GM12878 (cell line): Measurements from ENCODE around the gene OR4E1. TPM values are rescaled to one million over a fixed set of nuclear protein-coding genes. Genes with fewer than 3 reads are reported as not detected.

ENCODE experiments used
- ATAC-seq: fragments of 200-7000 bp; cut with Tn5 transposase; 3 replicates; pipeline ENCODE4 v1.9.1; 2020; ENCODE audit warnings: mild to moderate bottlenecking, moderate library complexity
- BruUV-seq: library from RNA; stranded (reverse); fragments of 400-500 nt; replicated peaks from 2 replicates; lab custom pipeline; 2021; lab: Mats Ljungman, UMichigan
- CTCF ChIA-PET: fragments of 300-600 bp; sonication (Branson Sonifier 250); formaldehyde crosslinking; extraction: SDS; loops from one replicate; lab custom pipeline; 2021; ENCODE audit warnings: inconsistent platforms; lab: Yijun Ruan, JAX
- POLR2A ChIA-PET: fragments of 350-600 bp; formaldehyde crosslinking; extraction: SDS; loops from one replicate; lab custom pipeline; 2021; ENCODE audit warnings: inconsistent platforms; lab: Charles Lee
- RAD21 ChIA-PET: fragments of 300-600 bp; sonication (Branson Sonifier 250); formaldehyde crosslinking; loops from one replicate; lab custom pipeline; 2023; ENCODE audit warnings: antibody characterized with exemption; ENCODE audit not compliant: unreplicated experiment; lab: Charles Lee
- SMC1A ChIA-PET: fragments of 300-600 bp; sonication (Branson Sonifier 250); formaldehyde crosslinking; loops from one replicate; lab custom pipeline; 2023; ENCODE audit not compliant: unreplicated experiment, uncharacterized antibody; lab: Charles Lee
- DNase-seq: peaks from one replicate; pipeline ENCODE4 v3.0.0-alpha.2; 2011; ENCODE audit warnings: low read depth, low spot score
- FAIRE-seq: peaks from 3 replicates; lab custom pipeline; 2011; peaks lifted over from hg19 to GRCh38; lab: Jason Lieb, UNC
- H2AFZ ChIP-seq: 2 replicates; pipeline ENCODE4 v1.6.0; 2011; ENCODE audit warnings: low read depth, low read length, control low read depth; ENCODE audit not compliant: control insufficient read depth
- H3K27ac ChIP-seq: 2 replicates; pipeline ENCODE4 v1.5.1; 2011; ENCODE audit warnings: control low read depth; ENCODE audit not compliant: control insufficient read depth, insufficient read depth
- H3K27me3 ChIP-seq, 2 experiments: replicated peaks in 1 of 2; 2 replicates each; pipeline versions ENCODE4 v1.6.0 to v1.6.1; 2011; ENCODE audit warnings: low read length in 1 of 2; ENCODE audit not compliant: control insufficient read depth in 2 of 2, insufficient read depth in 2 of 2
- H3K36me3 ChIP-seq, 2 experiments: 2 replicates each; pipeline ENCODE4 v1.5.1; 2011; ENCODE audit warnings: low read length in 1 of 2; ENCODE audit not compliant: control insufficient read depth in 2 of 2, insufficient read depth in 2 of 2
- H3K4me1 ChIP-seq: 2 replicates; pipeline ENCODE4 v1.6.1; 2011; ENCODE audit warnings: mild to moderate bottlenecking, low read length, moderate library complexity, mixed read lengths; ENCODE audit not compliant: control insufficient read depth, insufficient read depth
- H3K4me2 ChIP-seq: 2 replicates; pipeline ENCODE4 v1.6.0; 2011; ENCODE audit warnings: control low read depth; ENCODE audit not compliant: control insufficient read depth, insufficient read depth
- H3K4me3 ChIP-seq: fragments of 200-600 bp; sonication (generic); 2 replicates; pipeline ENCODE4 v1.5.1; 2016
- H3K79me2 ChIP-seq: 2 replicates; pipeline ENCODE4 v1.6.0; 2011; ENCODE audit warnings: low read length; ENCODE audit not compliant: control insufficient read depth, insufficient read depth
- H3K9ac ChIP-seq: 2 replicates; pipeline ENCODE4 v1.8.0; 2011; ENCODE audit warnings: low read length, control low read depth, mixed read lengths; ENCODE audit not compliant: control insufficient read depth, insufficient read depth
- H3K9me3 ChIP-seq: replicated peaks from 3 replicates; pipeline ENCODE4 v1.5.1; 2011; ENCODE audit warnings: mild to moderate bottlenecking, low read length; ENCODE audit not compliant: control insufficient read depth, insufficient read depth
- H4K20me1 ChIP-seq: 2 replicates; pipeline ENCODE4 v1.6.0; 2011; ENCODE audit not compliant: control insufficient read depth, insufficient read depth
- CHD4 ChIP-seq: fragments of 200-600 bp; sonication (generic); IDR thresholded peaks from 2 replicates; pipeline ENCODE4 v1.6.1; 2016; ENCODE audit warnings: mild to moderate bottlenecking
- DPF2 ChIP-seq: fragments of 450-650 bp; IDR thresholded peaks from 2 replicates; pipeline ENCODE4 v1.6.1; 2017; ENCODE audit warnings: mild to moderate bottlenecking
- EED ChIP-seq: sonication (generic); IDR thresholded peaks from 2 replicates; pipeline ENCODE4 v1.6.1; 2016; ENCODE audit warnings: antibody characterized with exemption, low read depth
- FOS ChIP-seq: IDR thresholded peaks from 3 replicates; pipeline ENCODE4 v1.6.1; 2011; ENCODE audit warnings: borderline replicate concordance; ENCODE audit not compliant: insufficient read length; ENCODE audit errors: extremely low read depth
- HDAC2 ChIP-seq: fragments of 200-600 bp; sonication (generic); IDR thresholded peaks from 2 replicates; pipeline ENCODE4 v1.6.1; 2017
- LARP7 ChIP-seq: fragments of 450-650 bp; IDR thresholded peaks from 2 replicates; pipeline ENCODE4 v1.6.1; 2017; ENCODE audit warnings: mild to moderate bottlenecking
- NFYB ChIP-seq: IDR thresholded peaks from 2 replicates; pipeline ENCODE4 v1.6.1; 2011; ENCODE audit warnings: low read depth, mild to moderate bottlenecking, low read length, improper control_type of control experiment, moderate library complexity; ENCODE audit not compliant: insufficient read depth
- NR2C2 ChIP-seq: IDR thresholded peaks from 2 replicates; pipeline ENCODE4 v1.6.1; 2011; ENCODE audit warnings: borderline replicate concordance, low read depth; ENCODE audit not compliant: control insufficient read depth, insufficient read length
- PBX3 ChIP-seq: IDR thresholded peaks from 2 replicates; pipeline ENCODE4 v1.6.1; 2011; ENCODE audit warnings: mild to moderate bottlenecking, low read depth, low read length, moderate library complexity; ENCODE audit not compliant: insufficient replicate concordance
- PML ChIP-seq: IDR thresholded peaks from 2 replicates; pipeline ENCODE4 v1.6.1; 2012; ENCODE audit warnings: low read length, inconsistent platforms
- PRDM15 ChIP-seq: fragments of 450-650 bp; formaldehyde crosslinking; IDR thresholded peaks from 2 replicates; pipeline ENCODE4 v1.4.0; 2020; ENCODE audit warnings: mild to moderate bottlenecking, moderate library complexity
- RCOR1 ChIP-seq: conservative IDR thresholded peaks from 2 replicates; pipeline ENCODE4 v1.6.1; 2012; ENCODE audit warnings: low read depth, low read length, improper control_type of control experiment
- SREBF1 ChIP-seq: IDR thresholded peaks from 2 replicates; pipeline ENCODE4 v1.6.1; 2012; ENCODE audit warnings: mild to moderate bottlenecking, low read length
- STAT1 ChIP-seq: fragments of 450-650 bp; conservative IDR thresholded peaks from 2 replicates; pipeline ENCODE4 v1.6.1; 2014; ENCODE audit warnings: antibody characterized with exemption, mild to moderate bottlenecking
- USF2 ChIP-seq: IDR thresholded peaks from 2 replicates; pipeline ENCODE4 v1.6.1; 2011; ENCODE audit warnings: low read depth, low read length, improper control_type of control experiment, borderline replicate concordance
- WRNIP1 ChIP-seq: IDR thresholded peaks from 2 replicates; pipeline ENCODE4 v1.6.1; 2011; ENCODE audit warnings: low read depth, low read length, improper control_type of control experiment, borderline replicate concordance
- YBX1 ChIP-seq: fragments of 450-650 bp; IDR thresholded peaks from 2 replicates; pipeline ENCODE4 v1.6.1; 2016; ENCODE audit warnings: antibody characterized with exemption
- ZNF207 ChIP-seq: fragments of 450-650 bp; IDR thresholded peaks from 2 replicates; pipeline ENCODE4 v1.6.1; 2014; ENCODE audit warnings: antibody characterized with exemption, mild to moderate bottlenecking, borderline replicate concordance
- ZNF384 ChIP-seq: IDR thresholded peaks from 2 replicates; pipeline ENCODE4 v1.6.1; 2012; ENCODE audit warnings: low read depth, mild to moderate bottlenecking, low read length, improper control_type of control experiment, borderline replicate concordance
- ZNF622 ChIP-seq: fragments of 450-650 bp; IDR thresholded peaks from 2 replicates; pipeline ENCODE4 v1.6.1; 2017; ENCODE audit warnings: mild to moderate bottlenecking, inconsistent platforms
- WGBS: methylation state at CpG from one replicate; pipeline ENCODE4 v1.1.6; 2016; ENCODE audit warnings: low lambda C conversion rate; ENCODE audit not compliant: insufficient replicate concordance, insufficient coverage; ENCODE audit errors: missing lambda C conversion rate; 5-methylcytosine and 5-hydroxymethylcytosine counted together
- in situ Hi-C: fragments of 300-500 bp; cut with MboI; formaldehyde crosslinking; loops from 9 replicates; pipeline ENCODE4 v1.14.3; 2018; ENCODE audit warnings: mixed read lengths
- intact Hi-C: fragments of 100-400 bp; cut with micrococcal nuclease; formaldehyde crosslinking; loops from one replicate; pipeline ENCODE4 v1.14.2; 2022; ENCODE audit not compliant: unreplicated experiment
- polyA plus RNA-seq, 11 experiments: library from polyadenylated mRNA; depleted of rRNA in 4 of 11; unstranded in 6 of 11; stranded (reverse) in 5 of 11; fragments of >200 nt; fragmentation: Nextera tagmentation in 4 of 11; fragmentation: Illumina TruSeq in 1 of 11; extraction: Ambion mirVana in 4 of 11; extraction: Trizol in 1 of 11; gene quantifications; 1 replicate in 1 of 11; 2 replicates in 10 of 11; pipeline versions ENCODE4 v1.2.1 to v1.2.3, GENCODE V29; 2011 to 2016; ENCODE audit warnings: inconsistent platforms in 2 of 11, missing spikeins in 2 of 11, low read depth in 1 of 11
- total RNA-seq, 4 experiments: library from RNA; depleted of rRNA in 3 of 4; stranded (reverse); fragments of >200 nt in 3 of 4; fragmentation: Illumina TruSeq in 1 of 4; extraction: Trizol in 1 of 4; gene quantifications; 2 replicates each; pipeline versions ENCODE4 v1.2.1 to v1.2.3, GENCODE V29; 2013 to 2021
- TF ChIP-seq, protein P1 (sequence below): IDR thresholded peaks from 2 replicates; pipeline ENCODE4 v1.6.1; 2012; ENCODE audit warnings: low read depth, low read length, improper control_type of control experiment

OR4E1 gene
- total and polyA plus RNA-seq, 10 of the 15 experiments (the other 5 are each of a cell fraction or from before 2014, with no cell fraction given): not detected

GRCh38 chr14:21686468-21686867, 12.8 kb upstream of the OR4E1 start (continued):
- TF ChIP-seq PBX3: no peak
- TF ChIP-seq WRNIP1: no peak
- no peak for TF ChIP-seq USF2

DNA sequence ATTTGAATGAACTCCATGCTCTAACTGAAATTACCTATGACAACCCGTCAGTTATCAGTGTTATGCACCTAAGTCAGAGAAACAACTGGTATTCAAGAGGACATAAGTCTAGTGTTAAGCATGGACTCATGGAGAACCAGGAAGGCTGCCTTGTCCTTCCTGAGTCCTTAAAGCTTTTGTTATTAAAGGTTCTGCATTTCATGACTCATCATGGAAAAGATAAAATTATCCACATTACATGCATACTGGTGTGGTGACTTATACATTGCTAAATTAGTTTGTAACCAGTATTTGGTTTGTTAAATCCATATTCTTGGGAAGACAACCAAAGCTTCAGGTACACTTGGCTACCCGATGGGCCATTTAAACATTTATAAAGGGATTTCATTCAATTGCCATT, 6.5 kb upstream of the OR4E1 start:
- in situ Hi-C loops: no loop called here
- ATAC-seq: no peak
- 24% methylated on average over 2 of the region's 2 CpGs for WGBS
- TF ChIP-seq ZNF207 (no peak), ZNF384 (no peak), YBX1 (no peak), FOS (no peak), ZNF622 (no peak), EED (no peak), PRDM15 (CRISPR knock-in tag) (no peak), RCOR1 (no peak), SREBF1 (no peak), NR2C2 (no peak), PML (no peak), LARP7 (no peak), DPF2 (no peak), STAT1 (no peak), HDAC2 (no peak), NFYB (no peak), CHD4 (no peak)
- TF ChIP-seq, protein P1, sequence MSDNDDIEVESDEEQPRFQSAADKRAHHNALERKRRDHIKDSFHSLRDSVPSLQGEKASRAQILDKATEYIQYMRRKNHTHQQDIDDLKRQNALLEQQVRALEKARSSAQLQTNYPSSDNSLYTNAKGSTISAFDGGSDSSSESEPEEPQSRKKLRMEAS: no peak

More for the DNA sequence above, 6.5 kb upstream of the OR4E1 start:
- POLR2A ChIA-PET: no interaction called here
- H3K4me2 ChIP-seq: no peak overlapping the region
- intact Hi-C loops: no loop called here
- CTCF ChIA-PET: interaction anchor here (1.7 kb wide), 1 partner anchor 31 kb away, joined by 3 read pairs; no protein-coding TSS in a partner anchor
- FAIRE-seq (no peak), DNase-seq (no peak)
- no peak overlapping the region for H3K9ac ChIP-seq
- H3K4me1 ChIP-seq: no peaks in the 10 kb centered on the region
- H2AFZ ChIP-seq: no peak overlapping the region
- H3K79me2 ChIP-seq: no peaks in the 10 kb centered on the region
- no peak overlapping the region for H3K27ac ChIP-seq
- no peaks in the 10 kb centered on the region for H3K36me3 ChIP-seq
- RAD21 ChIA-PET: no interaction called here
- H3K4me3 ChIP-seq: no peak overlapping the region
- no peaks in the 10 kb centered on the region; the same call in 2 of the 3 replicates for H3K9me3 ChIP-seq
- H3K27me3 ChIP-seq: no peaks in the 10 kb centered on the region
- no peaks in the 10 kb centered on the region for H4K20me1 ChIP-seq
- SMC1A ChIA-PET: no interaction called here
- BruUV-seq: no TSS peak
